K562 (cell line): ENCODE data around the gene SPATA32. TPM values are rescaled to one million over a fixed set of nuclear protein-coding genes. Genes with fewer than 3 reads are reported as not detected.

Source experiments
- ATAC-seq: fragments of 200-7000 bp; cut with Tn5 transposase; 3 replicates; pipeline ENCODE4 v1.9.1; 2020; ENCODE audit warnings: moderate library complexity
- BruUV-seq: library from RNA; stranded (reverse); fragments of 400-500 nt; replicated peaks from 2 replicates; lab custom pipeline; 2021; lab: Mats Ljungman, UMichigan
- CTCF ChIA-PET: fragments of 300-600 bp; formaldehyde crosslinking; extraction: SDS; loops from one replicate; lab custom pipeline; 2021; ENCODE audit warnings: low intra/inter-chr PET ratio; lab: Yijun Ruan, JAX
- POLR2A ChIA-PET: fragments of 300-600, 350-650 bp; sonication (Branson Sonifier 250); formaldehyde crosslinking; extraction: SDS; loops from one replicate; lab custom pipeline; 2021; ENCODE audit warnings: antibody characterized with exemption, inconsistent platforms; lab: Yijun Ruan, JAX
- DNase-seq, 4 experiments: peaks; one replicate each; pipeline versions ENCODE4 v3.0.0 to v3.0.0-alpha.2; 2011 to 2018; ENCODE audit warnings: low spot score in 3 of 4, mixed read lengths in 3 of 4; ENCODE audit errors: extremely low read depth in 1 of 4
- FAIRE-seq: peaks from 2 replicates; lab custom pipeline; 2011; peaks lifted over from hg19 to GRCh38; lab: Jason Lieb, UNC
- H2AFZ ChIP-seq: 2 replicates; pipeline ENCODE4 v1.6.0; 2011; ENCODE audit warnings: low read depth, low read length, control low read depth, inconsistent platforms
- H3K27ac ChIP-seq: fragments of 200-600 bp; 3 replicates; pipeline ENCODE4 v1.8.0; 2011; ENCODE audit warnings: low read depth, mild to moderate bottlenecking, control low read depth, inconsistent platforms, low read length, moderate library complexity, mixed read lengths; ENCODE audit errors: extremely low read depth
- H3K27me3 ChIP-seq, 2 experiments: fragments of 300-600 bp in 1 of 2; 2 replicates in 1 of 2; 3 replicates in 1 of 2; pipeline versions ENCODE4 v1.6.0 to v1.8.0; 2011; ENCODE audit warnings: inconsistent platforms in 2 of 2, low read length in 2 of 2, mild to moderate bottlenecking in 1 of 2, mixed read lengths in 1 of 2, moderate library complexity in 1 of 2; ENCODE audit not compliant: control insufficient read depth in 2 of 2, insufficient read depth in 2 of 2
- H3K36me3 ChIP-seq: fragments of 300-600 bp; 3 replicates; pipeline ENCODE4 v1.8.0; 2011; ENCODE audit warnings: mild to moderate bottlenecking, low read length, inconsistent platforms; ENCODE audit not compliant: control insufficient read depth, insufficient read depth
- H3K4me1 ChIP-seq, 2 experiments: fragments of 200-600 bp in 1 of 2; replicated peaks in 1 of 2; 2 replicates in 1 of 2; 3 replicates in 1 of 2; pipeline versions ENCODE4 v1.5.1 to v1.8.0; 2011; ENCODE audit warnings: inconsistent platforms in 2 of 2, low read length in 2 of 2, mild to moderate bottlenecking in 1 of 2, mixed read lengths in 1 of 2, moderate library complexity in 1 of 2; ENCODE audit not compliant: control insufficient read depth in 2 of 2, insufficient read depth in 2 of 2
- H3K4me2 ChIP-seq: 2 replicates; pipeline ENCODE4 v1.6.1; 2011; ENCODE audit warnings: low read length, control low read depth, inconsistent platforms, mixed read lengths; ENCODE audit not compliant: insufficient read depth
- H3K4me3 ChIP-seq: fragments of 200-600 bp; sonication (generic), shearing (Covaris generic); 2 replicates; pipeline ENCODE4 v1.5.1; 2016; ENCODE audit warnings: control low read depth, inconsistent platforms
- H3K79me2 ChIP-seq: fragments of 200-600 bp; 3 replicates; pipeline ENCODE4 v1.8.0; 2011; ENCODE audit warnings: low read length, inconsistent platforms; ENCODE audit not compliant: control insufficient read depth, insufficient read depth
- H3K9ac ChIP-seq, 2 experiments: 2 replicates each; pipeline versions ENCODE4 v1.6.0 to v1.6.1; 2011; ENCODE audit warnings: low read depth in 2 of 2, low read length in 2 of 2, control low read depth in 1 of 2, inconsistent platforms in 1 of 2, mild to moderate bottlenecking in 1 of 2, mixed read lengths in 1 of 2; ENCODE audit not compliant: insufficient read depth in 1 of 2
- H3K9me1 ChIP-seq: one replicate; pipeline ENCODE4 v1.6.0; 2011; ENCODE audit warnings: inconsistent platforms, mild to moderate bottlenecking, low read length, moderate library complexity; ENCODE audit not compliant: control insufficient read depth, insufficient read depth
- H3K9me3 ChIP-seq: replicated peaks from 2 replicates; pipeline ENCODE4 v1.5.1; 2011; ENCODE audit warnings: low read depth, low read length, inconsistent platforms; ENCODE audit not compliant: control insufficient read depth, insufficient read depth
- H4K20me1 ChIP-seq: replicated peaks from 2 replicates; pipeline ENCODE4 v1.6.1; 2011; ENCODE audit warnings: low read length, inconsistent platforms, mixed read lengths; ENCODE audit not compliant: control insufficient read depth, insufficient read depth
- EWSR1 ChIP-seq: fragments of 450-650 bp; IDR thresholded peaks from 2 replicates; pipeline ENCODE4 v1.6.1; 2018; ENCODE audit warnings: borderline replicate concordance, mild to moderate bottlenecking, low read depth, moderate library complexity; ENCODE audit not compliant: partially characterized antibody
- HDAC8 ChIP-seq: fragments of 450-650 bp; IDR thresholded peaks from 2 replicates; pipeline ENCODE4 v1.6.1; 2016; ENCODE audit warnings: mild to moderate bottlenecking, missing genetic modification characterization, moderate library complexity, missing compliant biosample characterization
- LCOR ChIP-seq: sonication (generic); formaldehyde crosslinking; IDR thresholded peaks from 2 replicates; pipeline ENCODE4 v1.8.0; 2022; ENCODE audit warnings: mild to moderate bottlenecking, missing genetic modification reagents
- NR2C1 ChIP-seq, 2 experiments: fragments of 450-650 bp; IDR thresholded peaks; 2 replicates each; pipeline ENCODE4 v1.6.1; 2017; ENCODE audit warnings: mild to moderate bottlenecking in 2 of 2, antibody characterized with exemption in 1 of 2, inconsistent platforms in 1 of 2, missing compliant biosample characterization in 1 of 2, missing genetic modification characterization in 1 of 2
- RBBP5 ChIP-seq: fragments of 200-600 bp; sonication (generic); IDR thresholded peaks from 2 replicates; pipeline ENCODE4 v1.6.1; 2012; ENCODE audit warnings: borderline replicate concordance, mild to moderate bottlenecking, low read length, control low read depth, inconsistent platforms; ENCODE audit not compliant: insufficient read depth, poor library complexity, severe bottlenecking
- SIN3B ChIP-seq: fragments of 450-650 bp; IDR thresholded peaks from 2 replicates; pipeline ENCODE4 v1.6.1; 2017; ENCODE audit warnings: low read depth, mild to moderate bottlenecking, moderate library complexity
- TRIM24 ChIP-seq, 2 experiments: fragments of 450-650 bp; IDR thresholded peaks; 2 replicates each; pipeline ENCODE4 v1.6.1; 2016
- ZBTB17 ChIP-seq: fragments of 450-650 bp; formaldehyde crosslinking; IDR thresholded peaks from 2 replicates; pipeline ENCODE4 v1.4.0; 2020; ENCODE audit warnings: mild to moderate bottlenecking
- ZNF232 ChIP-seq: sonication (generic); formaldehyde crosslinking; IDR thresholded peaks from 2 replicates; pipeline ENCODE4 v1.8.0; 2022; ENCODE audit warnings: mild to moderate bottlenecking, missing genetic modification reagents
- ZNF354B ChIP-seq: fragments of 250-450 bp; sonication (Bioruptor Pico); IDR thresholded peaks from 2 replicates; pipeline ENCODE4 v1.4.0; 2020
- WGBS: fragments of 100-300 bp; shearing (Covaris generic); methylation state at CpG from one replicate; pipeline ENCODE4 v1.1.6; 2016; ENCODE audit warnings: low coverage, mixed read lengths; ENCODE audit not compliant: insufficient coverage; ENCODE audit errors: missing lambda C conversion rate; 5-methylcytosine and 5-hydroxymethylcytosine counted together
- in situ Hi-C: fragments of 300-500 bp; cut with MboI; formaldehyde crosslinking; loops from 4 replicates; pipeline ENCODE4 v1.15.0; 2018; ENCODE audit warnings: inconsistent platforms, mixed read lengths
- intact Hi-C: fragments of 100-400 bp; cut with micrococcal nuclease; formaldehyde crosslinking; loops from 2 replicates; pipeline ENCODE4 v1.14.2; 2022
- polyA plus RNA-seq, 8 experiments: library from polyadenylated mRNA; depleted of rRNA in 4 of 8; stranded (reverse) in 5 of 8; unstranded in 3 of 8; fragments of >200 nt; fragmentation: Nextera tagmentation in 2 of 8; fragmentation: Illumina TruSeq in 1 of 8; extraction: Ambion mirVana in 2 of 8; extraction: Trizol in 1 of 8; gene quantifications; 2 replicates each; pipeline versions ENCODE4 v1.2.1 to v1.2.3, GENCODE V29; 2011 to 2014; ENCODE audit warnings: inconsistent platforms in 1 of 8, missing spikeins in 1 of 8
- total RNA-seq, 7 experiments: library from RNA; depleted of rRNA in 6 of 7; stranded (reverse); fragments of >200 nt in 6 of 7; fragmentation: Illumina TruSeq in 2 of 7; extraction: Trizol in 2 of 7; gene quantifications; 2 replicates each; pipeline versions ENCODE4 v1.2.1 to v1.2.3, GENCODE V29; 2011 to 2021; ENCODE audit warnings: low replicate concordance in 1 of 7
- TF ChIP-seq, protein P1 (sequence below): sonication (generic); formaldehyde crosslinking; IDR thresholded peaks from 2 replicates; pipeline ENCODE4 v1.8.0; 2022; ENCODE audit warnings: mild to moderate bottlenecking, missing genetic modification reagents
- TF ChIP-seq, protein P2 (sequence below): fragments of 450-650 bp; IDR thresholded peaks from 2 replicates; pipeline ENCODE4 v1.6.1; 2016
- TF ChIP-seq, protein P3 (sequence below): fragments of 450-650 bp; IDR thresholded peaks from 2 replicates; pipeline ENCODE4 v1.6.1; 2017; ENCODE audit warnings: antibody characterized with exemption, mild to moderate bottlenecking
- TF ChIP-seq, protein P4 (sequence below): fragments of 250-450 bp; sonication (Bioruptor Pico); IDR thresholded peaks from 2 replicates; pipeline ENCODE4 v1.6.1; 2021; ENCODE audit warnings: mild to moderate bottlenecking

SPATA32 gene
- total and polyA plus RNA-seq, 9 of the 15 experiments (the other 6 are each of a cell fraction or from before 2014, with no cell fraction given) = 0.03 to 0.06 TPM; not detected in 7

DNA sequence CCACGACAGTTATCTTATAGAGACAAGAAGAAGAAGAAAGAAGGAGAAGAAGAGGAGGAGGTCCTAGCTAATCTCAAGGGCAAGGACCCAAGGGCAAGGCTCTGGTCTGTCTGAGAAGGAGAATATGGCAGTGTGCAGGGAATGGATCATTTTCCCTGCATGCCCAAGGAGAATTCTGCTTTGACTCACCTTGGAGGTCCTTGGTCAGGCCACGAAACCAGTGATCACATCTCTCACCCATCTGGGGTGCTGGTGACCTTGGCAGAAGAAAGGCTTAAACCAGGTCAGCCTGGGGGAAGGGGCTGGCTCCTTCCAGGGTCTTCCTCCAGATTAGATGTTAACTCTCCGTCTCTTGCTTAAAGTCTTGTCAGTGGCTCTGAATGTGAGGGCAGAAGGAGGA, 41.8 kb downstream of the SPATA32 start:
- ChIA-PET CTCF (interaction anchor here (1.1 to 2.8 kb wide), 5 partner anchors 11 to 166 kb away, joined by 3 to 44 read pairs (median 20); no protein-coding TSS in a partner anchor), POLR2A (interaction anchor here (0.6 to 1.2 kb wide), 3 partner anchors 18 to 85 kb away, joined by 3 to 6 read pairs (median 3); partner anchors contain the start of gene ACBD4)
- H3K79me2 ChIP-seq = peaks cover 29% of the 10 kb centered on the region
- H3K27ac ChIP-seq = no peak overlapping the region
- no peak for ATAC-seq
- H3K9me3 ChIP-seq = no peaks in the 10 kb centered on the region
- no peaks in the 10 kb centered on the region for H4K20me1 ChIP-seq
- DNase-seq = no peak
- no peak overlapping the region; a peak in 1 of 4 replicates for H3K9ac ChIP-seq
- H3K36me3 ChIP-seq = no peaks in the 10 kb centered on the region; the same call in 2 of the 3 replicates
- H3K4me1 ChIP-seq = peaks cover 26 to 43% of the 10 kb centered on the region in 2 experiments
- BruUV-seq = no TSS peak
- FAIRE-seq = no peak
- no peak overlapping the region for H2AFZ ChIP-seq
- intact Hi-C loops = no loop called here
- no peak overlapping the region for H3K4me3 ChIP-seq
- in situ Hi-C loops = no loop called here
- no peaks in the 10 kb centered on the region for H3K9me1 ChIP-seq
- H3K4me2 ChIP-seq = no peak overlapping the region
- WGBS = 46% methylated on average over 3 of the region's 3 CpGs
- no peaks in the 10 kb centered on the region for H3K27me3 ChIP-seq
- TF ChIP-seq, protein P1, sequence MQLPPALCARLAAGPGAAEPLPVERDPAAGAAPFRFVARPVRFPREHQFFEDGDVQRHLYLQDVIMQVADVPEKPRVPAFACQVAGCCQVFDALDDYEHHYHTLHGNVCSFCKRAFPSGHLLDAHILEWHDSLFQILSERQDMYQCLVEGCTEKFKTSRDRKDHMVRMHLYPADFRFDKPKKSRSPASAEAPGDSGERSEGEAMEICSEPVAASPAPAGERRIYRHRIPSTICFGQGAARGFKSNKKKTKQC (CRISPR knock-in tag) = no peak
- TF ChIP-seq EWSR1 (no peak), ZNF354B (CRISPR knock-in tag) (no peak), NR2C1 (IDR thresholded peaks at IDR 0.05) (no peak), NR2C1 (tag; IDR thresholded peaks at IDR 0.05) (no peak), SIN3B (no peak), RBBP5 (no peak), ZNF232 (no peak), ZBTB17 (no peak), LCOR (no peak), HDAC8 (tag) (no peak), TRIM24 (IDR thresholded peaks at IDR 0.05) (no peak)
- TF ChIP-seq, protein P2, sequence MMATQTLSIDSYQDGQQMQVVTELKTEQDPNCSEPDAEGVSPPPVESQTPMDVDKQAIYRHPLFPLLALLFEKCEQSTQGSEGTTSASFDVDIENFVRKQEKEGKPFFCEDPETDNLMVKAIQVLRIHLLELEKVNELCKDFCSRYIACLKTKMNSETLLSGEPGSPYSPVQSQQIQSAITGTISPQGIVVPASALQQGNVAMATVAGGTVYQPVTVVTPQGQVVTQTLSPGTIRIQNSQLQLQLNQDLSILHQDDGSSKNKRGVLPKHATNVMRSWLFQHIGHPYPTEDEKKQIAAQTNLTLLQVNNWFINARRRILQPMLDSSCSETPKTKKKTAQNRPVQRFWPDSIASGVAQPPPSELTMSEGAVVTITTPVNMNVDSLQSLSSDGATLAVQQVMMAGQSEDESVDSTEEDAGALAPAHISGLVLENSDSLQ = no peak
- TF ChIP-seq, protein P3, sequence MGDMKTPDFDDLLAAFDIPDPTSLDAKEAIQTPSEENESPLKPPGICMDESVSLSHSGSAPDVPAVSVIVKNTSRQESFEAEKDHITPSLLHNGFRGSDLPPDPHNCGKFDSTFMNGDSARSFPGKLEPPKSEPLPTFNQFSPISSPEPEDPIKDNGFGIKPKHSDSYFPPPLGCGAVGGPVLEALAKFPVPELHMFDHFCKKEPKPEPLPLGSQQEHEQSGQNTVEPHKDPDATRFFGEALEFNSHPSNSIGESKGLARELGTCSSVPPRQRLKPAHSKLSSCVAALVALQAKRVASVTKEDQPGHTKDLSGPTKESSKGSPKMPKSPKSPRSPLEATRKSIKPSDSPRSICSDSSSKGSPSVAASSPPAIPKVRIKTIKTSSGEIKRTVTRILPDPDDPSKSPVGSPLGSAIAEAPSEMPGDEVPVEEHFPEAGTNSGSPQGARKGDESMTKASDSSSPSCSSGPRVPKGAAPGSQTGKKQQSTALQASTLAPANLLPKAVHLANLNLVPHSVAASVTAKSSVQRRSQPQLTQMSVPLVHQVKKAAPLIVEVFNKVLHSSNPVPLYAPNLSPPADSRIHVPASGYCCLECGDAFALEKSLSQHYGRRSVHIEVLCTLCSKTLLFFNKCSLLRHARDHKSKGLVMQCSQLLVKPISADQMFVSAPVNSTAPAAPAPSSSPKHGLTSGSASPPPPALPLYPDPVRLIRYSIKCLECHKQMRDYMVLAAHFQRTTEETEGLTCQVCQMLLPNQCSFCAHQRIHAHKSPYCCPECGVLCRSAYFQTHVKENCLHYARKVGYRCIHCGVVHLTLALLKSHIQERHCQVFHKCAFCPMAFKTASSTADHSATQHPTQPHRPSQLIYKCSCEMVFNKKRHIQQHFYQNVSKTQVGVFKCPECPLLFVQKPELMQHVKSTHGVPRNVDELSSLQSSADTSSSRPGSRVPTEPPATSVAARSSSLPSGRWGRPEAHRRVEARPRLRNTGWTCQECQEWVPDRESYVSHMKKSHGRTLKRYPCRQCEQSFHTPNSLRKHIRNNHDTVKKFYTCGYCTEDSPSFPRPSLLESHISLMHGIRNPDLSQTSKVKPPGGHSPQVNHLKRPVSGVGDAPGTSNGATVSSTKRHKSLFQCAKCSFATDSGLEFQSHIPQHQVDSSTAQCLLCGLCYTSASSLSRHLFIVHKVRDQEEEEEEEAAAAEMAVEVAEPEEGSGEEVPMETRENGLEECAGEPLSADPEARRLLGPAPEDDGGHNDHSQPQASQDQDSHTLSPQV = no peak
- TF ChIP-seq, protein P4, sequence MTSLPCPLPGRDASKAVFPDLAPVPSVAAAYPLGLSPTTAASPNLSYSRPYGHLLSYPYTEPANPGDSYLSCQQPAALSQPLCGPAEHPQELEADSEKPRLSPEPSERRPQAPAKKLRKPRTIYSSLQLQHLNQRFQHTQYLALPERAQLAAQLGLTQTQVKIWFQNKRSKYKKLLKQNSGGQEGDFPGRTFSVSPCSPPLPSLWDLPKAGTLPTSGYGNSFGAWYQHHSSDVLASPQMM (CRISPR knock-in tag) = no peak
